Erythroblast (primary cell): ENCODE results near the gene GNAI2.

Experiments
- GATA1 ChIP-seq: IDR thresholded peaks from 2 replicates; pipeline ENCODE4 v1.6.1; 2011; ENCODE audit warnings: low read depth, mild to moderate bottlenecking, control low read depth, low read length, moderate library complexity
- POLR2A ChIP-seq: IDR thresholded peaks from 2 replicates; pipeline ENCODE4 v1.6.1; 2011; ENCODE audit warnings: mild to moderate bottlenecking, low read length

DNA sequence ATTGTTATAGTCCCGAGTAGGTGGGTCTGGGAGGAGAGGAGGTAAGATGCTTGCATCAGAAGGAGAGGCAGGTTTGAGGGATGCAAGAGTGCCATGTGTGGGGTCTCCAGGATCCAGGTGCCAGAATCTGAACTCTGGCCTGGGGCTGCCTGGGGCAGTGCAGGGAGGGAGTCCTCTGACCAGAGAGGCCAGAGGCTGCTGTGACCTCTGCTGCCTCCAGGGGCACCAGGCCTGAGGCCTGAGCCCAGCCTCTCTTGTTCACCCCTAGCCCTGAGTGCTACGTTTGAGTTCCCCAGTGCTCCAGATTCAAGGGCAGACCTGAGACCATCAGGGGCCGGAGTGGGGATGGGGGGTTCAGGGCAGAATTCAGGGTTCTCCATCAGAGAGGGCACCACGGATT is 23.5 kb upstream of the GNAI2 start:
- TF ChIP-seq POLR2A (no peak), GATA1 (no peak)
